SH-SY5Y (cell line): ENCODE data around the gene SBF1.

Experiments
- GATA2 ChIP-seq: IDR thresholded peaks from 2 replicates; pipeline ENCODE4 v1.6.1; 2011; ENCODE audit warnings: mild to moderate bottlenecking, low read depth, low read length
- GATA3 ChIP-seq: IDR thresholded peaks from 2 replicates; pipeline ENCODE4 v1.6.1; 2011; ENCODE audit warnings: low read depth, mild to moderate bottlenecking, low read length, moderate library complexity

SBF1 gene

DNA sequence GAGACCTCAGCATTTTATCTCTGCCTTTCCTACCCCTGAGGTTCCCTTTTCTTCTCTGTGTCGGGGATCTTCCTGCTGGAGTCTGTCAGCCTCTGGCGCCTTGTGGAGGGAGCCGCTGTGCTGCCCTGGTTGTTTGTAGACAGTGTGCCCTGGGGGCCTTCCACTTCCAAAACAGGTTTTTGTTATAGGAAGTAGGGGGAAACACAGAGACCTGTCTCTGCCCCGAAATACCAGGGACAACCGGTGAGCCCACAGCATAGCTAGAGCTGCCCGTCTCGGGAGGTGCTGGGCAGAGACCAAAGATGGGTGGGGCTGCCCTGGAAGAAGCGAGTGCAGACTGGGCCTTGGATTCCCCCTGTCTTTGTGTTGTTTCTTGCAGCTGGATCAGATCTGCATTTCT is 41.2 kb upstream of the SBF1 start:
- TF ChIP-seq GATA2 (no peak), GATA3 (no peak)

- TF ChIP-seq GATA3: no peak
- no peak for TF ChIP-seq GATA2
These were observed 38.3 kb upstream of the SBF1 start for GRCh38 chr22:50513175-50513574.

DNA sequence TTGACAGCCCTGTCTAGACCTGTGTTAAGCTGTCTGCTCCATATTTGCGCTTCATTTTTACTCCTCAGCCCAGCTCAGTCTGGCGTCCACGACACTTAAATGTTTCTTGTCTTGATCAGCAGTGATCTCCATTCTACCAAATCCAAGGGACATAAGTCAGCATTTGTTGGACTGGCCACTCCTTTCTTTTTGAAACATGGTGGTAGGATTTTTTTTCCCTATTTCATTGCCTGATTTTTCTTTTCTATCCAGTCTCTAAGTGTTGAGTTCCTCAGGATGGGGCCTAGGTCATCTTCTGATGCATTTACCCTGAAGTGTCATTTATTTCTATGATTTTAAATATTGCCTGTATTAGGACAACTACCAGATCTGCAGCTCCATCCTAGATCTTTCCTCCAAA is 34.1 kb upstream of the SBF1 start:
- TF ChIP-seq GATA3: no peak
- TF ChIP-seq GATA2: no peak

- TF ChIP-seq GATA2: no peak
- no peak for TF ChIP-seq GATA3
These were observed 33.4 kb upstream of the SBF1 start, which contains the start of gene NCAPH2 for GRCh38 chr22:50507991-50508884. NCAPH2 (plus strand) TSS chr22:50508224; CDS start chr22:50508338, 114 bp downstream.

DNA sequence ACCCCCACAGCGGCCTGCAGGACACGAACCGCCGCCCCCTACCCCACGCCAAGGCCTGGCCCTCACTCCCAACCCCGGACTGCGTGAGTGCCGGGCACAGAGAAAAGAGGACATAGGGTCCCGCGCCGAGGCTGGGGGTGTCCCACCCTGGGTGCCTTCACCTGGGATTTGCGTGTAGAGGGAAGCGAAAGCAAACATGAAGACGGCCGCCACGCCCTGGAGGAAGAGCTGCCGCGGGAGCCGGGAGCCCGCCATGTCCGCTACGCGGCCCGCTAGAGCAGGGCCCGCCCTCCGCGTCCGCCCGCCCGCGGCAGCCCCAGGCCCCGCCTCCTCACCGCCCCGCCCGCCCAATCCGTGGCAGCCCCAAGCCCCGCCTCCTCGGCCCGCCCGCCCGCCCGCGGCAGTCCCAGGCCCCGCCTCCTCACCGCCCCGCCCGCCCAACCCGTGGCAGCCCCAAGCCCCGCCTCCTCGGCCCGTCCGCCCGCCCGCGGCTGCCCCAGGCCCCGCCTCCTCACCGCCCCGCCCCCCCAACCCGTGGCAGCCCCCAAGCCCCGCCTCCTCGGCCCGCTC is 32.7 kb upstream of the SBF1 start, which contains the start of gene LMF2:
TSS of gene LMF2 (minus strand) at position 282 of the 570 bp plus-strand sequence. CDS start at position 255, 27 bp downstream.
- TF ChIP-seq GATA3 (no peak), GATA2 (no peak)

- no peak for TF ChIP-seq GATA2
- no peak for TF ChIP-seq GATA3
These were observed 32.0 kb upstream of the SBF1 start for GRCh38 chr22:50506611-50507420.

GRCh38 chr22:50505776-50506610 is 31.2 kb upstream of the SBF1 start:
- TF ChIP-seq GATA3: no peak
- TF ChIP-seq GATA2: no peak

- TF ChIP-seq GATA2 (no peak), GATA3 (no peak)
These were observed 30.5 kb upstream of the SBF1 start for GRCh38 chr22:50505276-50505775.

GRCh38 chr22:50504369-50505211 is 29.8 kb upstream of the SBF1 start:
- TF ChIP-seq GATA2 (no peak), GATA3 (no peak)

GRCh38 chr22:50503475-50504145 is 28.8 kb upstream of the SBF1 start:
- no peak for TF ChIP-seq GATA2

DNA sequence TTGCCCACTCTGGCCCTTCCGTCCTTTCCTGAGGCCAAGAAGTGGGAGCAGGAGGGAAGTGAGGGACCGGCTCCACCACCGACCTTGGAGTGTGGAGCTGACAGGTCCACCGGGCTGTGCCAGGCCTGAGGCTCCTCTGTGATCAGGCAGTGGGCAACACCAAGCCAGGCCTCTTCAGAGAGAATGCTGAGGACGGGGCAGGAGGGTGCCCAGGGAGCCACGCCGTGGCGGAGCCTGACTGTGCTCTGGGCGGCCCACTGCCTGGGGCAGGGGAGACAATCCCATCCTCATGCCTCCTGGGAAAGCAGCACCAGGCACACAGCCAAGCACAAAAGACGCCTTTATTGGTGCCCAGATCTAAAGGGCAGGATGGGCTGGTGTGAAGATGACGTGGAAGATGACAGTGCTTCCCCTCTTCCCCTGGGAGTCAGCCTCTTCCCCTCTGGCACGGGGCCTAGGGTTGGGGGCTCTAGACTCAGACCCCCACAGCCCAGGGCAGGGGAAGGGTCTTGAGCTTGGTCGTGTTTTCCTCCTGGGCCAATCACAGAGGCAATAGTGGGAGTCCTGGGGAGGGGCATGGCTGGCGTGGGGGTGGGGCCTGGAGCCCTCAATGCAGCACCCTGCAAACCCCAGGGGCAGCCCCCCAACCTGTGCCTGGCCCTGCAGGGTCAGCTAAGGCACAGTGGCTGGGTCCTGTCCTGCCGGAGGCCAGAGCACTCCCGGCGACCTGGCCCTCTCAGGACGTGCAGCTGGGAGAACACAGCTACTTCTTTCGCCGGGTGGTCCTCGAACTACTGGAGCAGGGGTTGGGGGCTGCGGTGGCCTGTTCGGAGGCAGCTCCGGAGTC is 28.0 kb upstream of the SBF1 start:
- TF ChIP-seq GATA2 (no peak), GATA3 (no peak)

DNA sequence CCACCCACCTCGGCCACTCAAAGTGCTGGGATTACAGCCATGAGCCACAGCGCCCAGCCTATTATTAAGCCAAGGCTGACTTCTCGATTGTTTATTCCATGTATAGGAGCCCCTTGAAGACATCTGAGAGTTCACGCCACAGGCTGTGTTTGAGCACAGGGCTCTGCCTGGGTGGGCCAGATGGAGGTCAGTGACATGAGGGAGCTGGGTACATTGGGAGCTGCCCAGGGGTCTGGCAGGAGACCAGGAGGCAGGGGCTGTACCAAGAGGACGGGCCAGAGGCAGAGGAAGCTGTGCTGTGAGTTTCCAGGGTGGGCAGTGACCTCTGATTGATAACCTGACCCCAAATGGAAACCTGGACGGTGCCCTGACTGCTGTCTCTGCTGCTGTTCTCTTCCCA is 27.3 kb upstream of the SBF1 start:
- TF ChIP-seq GATA2: no peak
- TF ChIP-seq GATA3: no peak
